GM06990 (cell line): ENCODE measurements around the gene CUX1.

Source experiments
- DNase-seq: peaks from one replicate; pipeline ENCODE4 v3.0.0-alpha.2; 2011; ENCODE audit not compliant: insufficient read length; ENCODE audit errors: extremely low read depth
- H3K27me3 ChIP-seq: replicated peaks from 2 replicates; pipeline ENCODE4 v1.6.0; 2011; ENCODE audit warnings: low read length; ENCODE audit not compliant: control insufficient read depth, insufficient read depth
- H3K36me3 ChIP-seq: 2 replicates; pipeline ENCODE4 v1.5.1; 2011; ENCODE audit warnings: low read length; ENCODE audit not compliant: control insufficient read depth, insufficient read depth
- H3K4me3 ChIP-seq: replicated peaks from 2 replicates; pipeline ENCODE4 v1.5.1; 2011; ENCODE audit warnings: low read depth, mild to moderate bottlenecking, control low read depth, low read length
- CTCF ChIP-seq: IDR thresholded peaks from 2 replicates; pipeline ENCODE4 v1.5.1; 2011; ENCODE audit warnings: low read length, control low read depth, mild to moderate bottlenecking, inconsistent platforms; ENCODE audit not compliant: insufficient read depth, poor library complexity, severe bottlenecking

Gene CUX1

GRCh38 chr7:102096012-102096332 lies 278.5 kb downstream of the CUX1 start:
- no peak for DNase-seq
- no peaks in the 10 kb centered on the region for H3K27me3 ChIP-seq
- H3K36me3 ChIP-seq = peaks cover 3% of the 10 kb centered on the region
- no peak for TF ChIP-seq CTCF
- H3K4me3 ChIP-seq = no peak overlapping the region

- Histone ChIP-seq H3K36me3 (peaks cover 3% of the 10 kb centered on the region), H3K4me3 (no peak overlapping the region), H3K27me3 (no peaks in the 10 kb centered on the region)
- no peak for DNase-seq
- no peak for TF ChIP-seq CTCF
These were observed 279.4 kb downstream of the CUX1 start for GRCh38 chr7:102096706-102097427.

GRCh38 chr7:102097601-102098161 lies 280.3 kb downstream of the CUX1 start:
- peaks cover 3% of the 10 kb centered on the region for H3K36me3 ChIP-seq
- TF ChIP-seq CTCF = no peak
- DNase-seq = no peak
- H3K27me3 ChIP-seq = no peaks in the 10 kb centered on the region
- H3K4me3 ChIP-seq = no peak overlapping the region

DNA sequence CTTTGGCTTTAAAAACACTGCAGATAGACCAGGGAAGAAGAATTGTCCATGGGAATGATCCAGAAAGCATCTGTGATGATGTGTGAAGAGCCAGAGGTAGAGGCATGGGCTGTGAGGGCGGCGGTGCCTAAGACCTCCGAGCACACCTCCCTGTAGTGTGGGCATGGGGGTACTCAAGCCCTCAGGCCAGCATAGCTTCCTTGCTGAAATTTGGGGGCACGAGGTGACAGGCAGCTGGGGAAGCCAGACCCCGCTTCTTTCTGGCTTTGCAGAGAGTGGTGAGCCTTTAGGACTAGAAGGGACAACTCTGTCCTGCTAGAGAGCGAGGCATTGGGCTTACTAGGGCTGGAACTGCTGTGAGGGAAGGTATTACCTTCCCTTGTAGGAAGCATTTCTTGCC lies 281.6 kb downstream of the CUX1 start:
- no peak for TF ChIP-seq CTCF
- peaks cover 3% of the 10 kb centered on the region for H3K36me3 ChIP-seq
- H3K4me3 ChIP-seq = no peak overlapping the region
- H3K27me3 ChIP-seq = no peaks in the 10 kb centered on the region
- no peak for DNase-seq

- no peak for TF ChIP-seq CTCF
- no peaks in the 10 kb centered on the region for H3K27me3 ChIP-seq
- no peak overlapping the region for H3K4me3 ChIP-seq
- peaks cover 5% of the 10 kb centered on the region for H3K36me3 ChIP-seq
- DNase-seq = no peak
These were observed 282.0 kb downstream of the CUX1 start for GRCh38 chr7:102099474-102099873.

GRCh38 chr7:102101111-102101551 lies 283.7 kb downstream of the CUX1 start:
- TF ChIP-seq CTCF = no peak
- peaks cover 5% of the 10 kb centered on the region for H3K36me3 ChIP-seq
- no peaks in the 10 kb centered on the region for H3K27me3 ChIP-seq
- no peak overlapping the region for H3K4me3 ChIP-seq
- no peak for DNase-seq
